ENCODE measurements around the gene SLC25A33. TPM values are rescaled to one million over a fixed set of nuclear protein-coding genes. Genes with fewer than 3 reads are reported as not detected.

SLC25A33 gene
- total RNA-seq, 1 donor from 2014 or later, result 6.3 TPM

DNA sequence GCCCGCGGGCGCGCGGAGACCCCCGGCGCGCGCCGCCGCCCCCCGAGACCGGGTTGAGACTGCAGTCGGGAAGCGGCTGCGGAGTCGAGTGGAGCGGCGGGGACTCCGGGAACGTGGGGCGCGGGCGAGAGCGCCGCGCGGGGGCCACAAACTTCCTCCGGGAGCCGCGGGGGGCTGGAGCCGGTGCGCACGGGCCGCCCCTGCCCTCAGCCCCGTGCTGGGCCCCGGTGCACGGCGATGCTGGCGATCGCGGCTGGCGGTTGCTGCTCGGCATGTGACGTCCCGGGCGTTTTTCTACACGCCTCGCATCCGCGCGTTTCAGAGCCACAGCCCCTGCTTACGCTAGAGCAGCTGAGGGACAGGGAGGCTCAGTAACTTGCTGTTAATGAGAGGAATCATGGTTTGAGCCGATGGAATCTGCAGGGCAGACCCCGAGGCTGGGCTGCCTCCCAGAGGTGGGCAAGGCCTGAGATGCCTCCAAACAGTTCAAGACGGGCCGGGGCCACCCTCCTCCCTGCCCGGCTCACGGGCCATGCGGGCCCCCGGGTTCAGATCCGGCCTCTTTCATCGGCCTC is 50.0 kb downstream of the SLC25A33 start:
- DNase-seq, result peak; percentile 57

DNA sequence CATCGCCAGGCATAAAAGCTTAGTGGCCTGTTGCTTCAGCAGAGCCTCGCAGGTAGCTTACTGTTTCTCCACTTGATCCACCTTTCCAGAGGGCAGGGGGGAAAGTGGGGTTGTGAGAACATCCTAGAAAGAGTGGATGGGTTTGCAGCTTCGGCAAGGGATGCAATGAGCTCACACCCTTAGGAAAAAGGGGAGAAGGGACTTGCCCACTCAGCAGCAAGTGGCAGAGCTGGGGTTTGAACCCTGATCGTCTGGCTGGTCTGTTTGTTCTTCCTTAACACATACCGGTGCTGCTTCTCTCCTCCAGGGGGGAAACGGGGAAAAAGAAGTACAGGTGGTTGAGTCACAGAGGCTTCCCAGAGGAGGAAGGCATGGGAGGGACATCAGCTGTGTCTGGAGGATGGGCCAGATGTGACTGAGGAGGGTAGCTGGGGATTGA is 50.5 kb downstream of the SLC25A33 start:
- peak; percentile 18 for DNase-seq

DNA sequence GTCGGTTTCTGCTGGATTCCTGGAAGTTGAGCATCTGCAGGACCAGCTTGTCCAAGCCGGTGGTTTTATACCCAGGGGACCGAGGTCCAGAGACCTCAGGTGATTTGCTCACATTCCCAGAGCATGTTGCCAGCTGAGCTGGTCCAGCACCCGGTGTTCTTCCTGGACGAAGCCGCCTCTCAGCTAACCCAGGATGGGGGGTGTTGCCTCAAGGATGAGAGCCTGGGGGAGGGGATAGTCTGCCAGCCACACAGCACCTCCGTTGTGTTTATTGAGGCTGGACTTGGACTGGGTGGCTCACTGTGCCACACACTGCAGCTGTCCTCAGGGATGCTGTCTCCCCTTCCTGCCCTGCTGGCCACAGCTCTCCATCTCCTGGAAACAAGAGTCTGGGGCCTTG is 50.9 kb downstream of the SLC25A33 start:
- DNase-seq, result no peak

DNA sequence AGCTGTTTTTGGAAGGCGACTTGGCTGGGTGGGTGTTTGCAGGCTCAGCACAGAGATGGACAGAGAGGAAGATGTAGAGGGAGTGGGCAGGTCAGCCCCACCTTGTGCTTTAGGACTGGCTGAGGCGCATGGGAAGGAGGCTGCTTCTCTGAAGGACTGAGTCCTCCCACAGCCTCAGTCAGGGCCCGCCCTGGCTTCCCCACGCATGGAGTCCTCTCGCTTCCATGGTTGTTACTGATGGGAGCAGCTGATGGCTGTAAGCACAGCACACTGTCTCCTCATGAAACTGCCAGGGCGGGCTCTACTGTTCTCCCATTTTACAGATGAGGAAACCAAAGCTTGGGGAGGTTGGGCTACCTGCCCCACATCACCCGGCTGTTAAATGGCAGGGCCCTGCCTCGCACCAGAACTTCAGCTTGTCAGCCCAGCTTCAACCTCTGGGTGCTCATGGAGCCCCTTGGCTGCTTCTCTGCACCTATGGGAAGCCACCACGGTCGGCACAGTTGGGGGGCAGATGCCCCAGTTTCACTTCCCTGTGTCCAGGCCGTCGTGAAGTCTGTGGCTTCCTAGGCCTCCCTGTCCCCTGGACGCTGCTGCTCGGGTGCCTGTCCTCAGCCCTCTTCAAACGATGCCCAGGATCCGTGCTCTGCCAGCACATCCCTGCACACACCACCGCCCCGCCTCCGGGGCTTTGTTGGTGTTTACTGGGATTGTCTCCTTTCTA is 51.8 kb downstream of the SLC25A33 start:
- DNase-seq, result no peak

DNA sequence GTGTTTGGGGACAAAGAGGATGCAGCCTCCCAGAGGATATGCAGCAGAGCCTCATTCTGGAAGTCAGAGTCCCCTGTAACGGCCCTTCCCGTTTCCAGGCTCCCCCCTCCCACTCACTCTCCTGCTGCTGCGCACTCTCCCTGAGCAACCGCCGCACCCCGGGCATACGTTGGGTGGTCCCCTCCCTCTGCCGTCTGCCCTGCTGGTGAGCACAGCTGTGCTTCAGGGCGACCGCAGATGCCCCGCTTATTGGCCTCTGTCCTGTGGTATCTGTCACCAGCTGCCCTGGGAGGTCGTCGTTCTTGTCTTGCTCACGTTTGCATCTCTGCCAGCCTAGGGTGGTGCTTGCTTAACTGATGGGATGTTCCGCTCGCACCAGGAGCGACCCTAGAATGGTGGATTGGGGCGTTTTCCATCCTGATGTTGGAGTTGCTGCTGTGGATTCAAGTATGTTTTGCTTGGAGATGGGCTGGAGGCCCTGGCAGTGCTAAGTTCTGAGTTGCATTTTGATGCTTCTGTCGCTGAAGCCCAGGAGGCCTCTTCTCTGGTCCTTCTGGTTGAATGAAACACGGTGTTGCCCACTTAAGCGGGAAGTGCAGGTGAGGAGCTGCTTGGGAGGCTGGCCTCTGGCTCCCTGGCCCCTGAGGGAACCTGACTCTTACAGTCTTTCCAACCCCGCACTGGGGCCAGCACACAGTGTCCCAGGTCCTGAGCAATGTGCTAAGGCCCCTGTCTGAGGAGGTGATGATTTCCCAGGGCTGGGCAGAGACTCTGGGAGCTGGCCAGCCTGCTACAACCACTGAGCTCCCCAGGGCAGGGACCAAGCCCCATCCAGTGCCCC is 52.6 kb downstream of the SLC25A33 start:
- DNase-seq, result no peak

DNA sequence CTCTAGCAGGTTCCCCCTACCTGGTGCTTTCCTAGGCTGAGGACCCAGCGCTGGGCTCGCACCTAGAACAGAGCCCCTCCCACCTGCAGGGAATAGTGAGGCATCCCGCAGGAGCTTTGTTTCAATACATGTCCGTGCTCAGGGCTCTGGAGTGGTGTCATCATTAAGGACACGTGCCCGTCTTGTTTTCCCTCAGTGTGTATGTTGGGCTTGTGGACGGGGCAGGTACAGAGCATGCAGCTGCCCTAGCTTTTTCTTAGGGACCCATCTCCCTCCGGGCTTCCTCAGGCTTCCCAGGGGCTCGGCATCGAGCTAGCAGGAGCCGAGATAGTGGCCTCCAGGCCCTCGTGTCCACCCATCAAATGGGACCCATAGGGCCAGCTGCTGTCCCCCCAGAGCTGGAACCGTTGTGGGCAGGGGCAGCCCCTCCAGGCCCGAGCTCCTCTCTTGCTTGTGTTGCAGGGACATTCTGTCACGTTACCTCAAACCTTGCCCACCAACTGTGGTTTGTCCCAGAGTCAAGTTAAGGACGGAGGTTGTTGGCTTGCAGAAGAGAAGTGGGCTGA is 53.3 kb downstream of the SLC25A33 start:
- DNase-seq, result no peak

DNA sequence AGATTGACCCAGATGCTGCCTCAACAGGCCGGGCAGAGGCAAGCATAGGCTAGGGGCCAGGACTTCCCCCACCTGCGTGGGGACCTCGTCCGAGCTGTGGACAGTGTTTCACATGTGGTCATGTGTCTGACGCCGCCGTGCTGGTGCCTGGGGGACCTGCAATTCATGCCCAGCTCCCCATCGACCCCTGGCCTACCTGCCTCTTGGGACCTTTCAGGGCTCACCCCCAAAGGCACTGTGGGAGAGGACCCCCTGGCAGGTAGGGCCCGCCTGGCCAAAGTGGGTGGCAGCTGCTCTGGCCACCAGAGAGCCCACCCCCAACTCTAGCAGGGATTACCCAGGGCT is 53.9 kb downstream of the SLC25A33 start:
- no peak for DNase-seq

DNA sequence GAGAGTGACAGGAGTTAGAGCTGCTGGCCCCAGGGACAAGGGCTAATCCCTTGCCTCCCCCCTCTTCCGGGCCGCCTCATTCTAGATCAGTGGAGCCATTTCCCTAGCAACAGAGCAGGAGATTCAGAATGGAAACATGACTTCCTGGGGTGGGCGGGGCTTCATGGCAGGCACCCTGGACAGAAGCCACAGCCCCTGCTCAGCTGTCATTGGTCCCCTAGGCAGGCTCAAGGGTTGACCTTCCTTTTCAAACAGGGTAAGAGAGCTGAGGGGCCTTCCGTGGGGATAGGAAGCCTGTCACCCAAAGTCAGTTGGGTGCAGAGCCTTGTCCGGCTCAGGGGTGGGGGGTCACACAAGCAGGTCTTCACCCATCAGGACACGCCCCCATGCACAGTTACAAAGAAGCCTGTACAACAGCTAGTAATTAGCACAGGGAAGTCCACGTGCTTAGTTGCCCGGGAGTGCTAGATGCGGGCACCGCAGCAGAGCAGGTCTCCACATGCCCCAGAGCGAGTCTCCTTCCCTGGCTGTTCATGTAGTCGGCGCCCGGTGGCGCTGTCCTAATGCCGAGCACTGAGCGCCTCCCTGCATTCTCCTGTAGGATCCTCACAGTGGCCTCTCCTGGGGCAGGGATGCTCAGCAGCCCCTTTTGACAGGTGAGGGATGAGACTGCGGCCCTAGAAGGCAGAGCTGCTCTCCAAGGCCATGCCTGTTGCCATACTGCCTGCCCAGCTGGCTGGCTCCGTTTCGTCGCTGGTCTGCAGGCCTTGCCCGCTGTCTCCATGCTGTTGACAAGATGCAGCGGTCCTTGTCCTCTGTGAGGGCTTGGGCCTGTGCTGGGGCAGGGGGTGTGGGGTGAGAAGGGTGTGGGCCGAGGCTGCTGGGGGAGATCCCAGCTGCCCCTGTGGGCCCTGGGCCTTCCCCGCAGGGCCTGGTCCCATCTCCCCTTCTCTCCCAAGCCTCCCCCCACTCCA is 54.5 kb downstream of the SLC25A33 start:
- DNase-seq, result peak; percentile 92

DNA sequence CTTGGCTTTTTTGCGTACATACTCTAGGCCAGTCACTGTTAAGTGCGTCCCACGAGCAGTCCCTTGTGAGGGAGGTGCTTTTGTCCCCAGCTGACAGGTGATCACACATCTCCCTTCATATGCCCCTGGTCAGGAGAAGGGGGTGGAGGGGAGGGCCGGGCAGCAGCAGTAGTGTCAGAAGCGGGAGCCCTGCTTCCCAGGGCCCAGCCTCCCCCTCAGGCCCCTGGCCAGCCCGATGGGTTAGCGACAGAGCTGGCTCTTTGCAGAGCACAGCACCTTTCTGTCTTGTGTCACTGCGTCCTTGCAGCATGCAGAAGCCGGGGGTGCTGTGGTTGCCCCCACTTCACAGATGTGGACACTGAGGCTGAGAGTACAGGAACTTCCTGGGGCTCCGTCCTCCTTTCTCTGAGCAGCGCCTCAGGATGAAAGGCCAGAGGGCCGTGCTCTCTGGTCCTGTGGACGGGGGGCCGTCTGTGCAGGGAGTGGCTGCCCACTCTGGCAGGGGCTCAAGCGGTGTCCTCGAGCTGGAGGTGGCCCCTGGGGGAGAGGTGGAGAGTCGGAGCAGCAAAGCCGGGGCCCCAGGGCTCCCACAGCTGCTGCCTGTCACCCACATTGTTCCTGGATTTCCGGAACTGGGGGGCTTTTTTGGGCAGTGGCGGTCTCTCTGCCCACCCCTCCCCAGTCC is 55.3 kb downstream of the SLC25A33 start:
- DNase-seq, result no peak

DNA sequence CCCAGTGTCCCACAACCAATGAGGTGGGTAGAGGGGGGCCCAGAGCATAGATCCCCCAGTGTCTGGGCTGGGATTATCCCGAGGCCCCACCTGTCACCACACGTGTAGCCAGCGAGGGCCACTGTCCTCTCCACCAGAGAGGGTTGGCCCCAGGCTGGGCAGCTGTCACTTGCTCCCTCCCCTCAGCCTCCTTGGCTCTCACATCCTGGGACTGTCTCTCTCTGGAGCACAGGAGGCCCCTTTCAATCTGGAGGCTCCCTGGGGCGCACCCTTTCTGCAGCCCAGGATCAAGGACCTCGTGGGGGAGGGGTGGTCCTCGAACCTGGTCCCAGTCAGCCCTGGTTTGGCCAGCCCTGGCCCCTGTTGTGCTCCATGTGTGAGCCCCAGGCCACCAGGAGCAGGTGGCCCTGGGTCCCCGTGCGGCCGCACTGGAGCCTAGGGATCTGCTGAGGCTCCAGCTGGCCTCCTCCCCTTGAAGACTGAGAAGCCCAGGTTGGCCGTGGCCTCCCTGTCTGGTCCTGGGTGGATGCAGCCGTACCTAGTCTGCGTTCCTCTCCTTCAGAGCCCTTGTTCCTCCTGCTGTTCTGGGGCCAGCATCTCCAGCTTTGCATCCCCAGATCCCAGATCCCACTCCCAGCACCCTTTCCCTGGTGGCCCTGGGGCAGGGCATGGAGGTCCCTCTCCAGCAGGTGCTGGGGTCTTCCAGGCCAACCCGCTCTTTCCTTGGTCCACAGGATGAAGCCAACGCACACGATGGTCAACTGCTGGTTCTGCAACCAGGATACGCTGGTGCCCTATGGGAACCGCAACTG is 56.1 kb downstream of the SLC25A33 start:
- DNase-seq, result no peak

DNA sequence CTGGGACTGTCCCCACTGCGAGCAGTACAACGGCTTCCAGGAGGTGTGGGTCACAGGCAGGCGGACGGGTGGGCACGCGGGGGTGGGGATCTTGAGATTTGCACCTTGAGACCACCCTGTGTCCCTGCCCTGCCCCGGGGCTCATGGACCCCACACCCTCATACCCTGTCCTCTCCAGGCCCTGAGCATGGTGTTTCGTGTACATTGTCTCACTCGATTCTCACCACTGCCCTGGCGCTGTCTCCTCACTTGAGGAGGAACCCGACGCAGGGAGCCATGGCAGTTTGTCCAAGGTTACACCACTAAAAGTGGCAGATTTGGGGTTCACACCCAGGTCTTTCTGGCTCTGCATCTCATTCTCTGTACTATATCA is 56.7 kb downstream of the SLC25A33 start:
- no peak for DNase-seq

DNA sequence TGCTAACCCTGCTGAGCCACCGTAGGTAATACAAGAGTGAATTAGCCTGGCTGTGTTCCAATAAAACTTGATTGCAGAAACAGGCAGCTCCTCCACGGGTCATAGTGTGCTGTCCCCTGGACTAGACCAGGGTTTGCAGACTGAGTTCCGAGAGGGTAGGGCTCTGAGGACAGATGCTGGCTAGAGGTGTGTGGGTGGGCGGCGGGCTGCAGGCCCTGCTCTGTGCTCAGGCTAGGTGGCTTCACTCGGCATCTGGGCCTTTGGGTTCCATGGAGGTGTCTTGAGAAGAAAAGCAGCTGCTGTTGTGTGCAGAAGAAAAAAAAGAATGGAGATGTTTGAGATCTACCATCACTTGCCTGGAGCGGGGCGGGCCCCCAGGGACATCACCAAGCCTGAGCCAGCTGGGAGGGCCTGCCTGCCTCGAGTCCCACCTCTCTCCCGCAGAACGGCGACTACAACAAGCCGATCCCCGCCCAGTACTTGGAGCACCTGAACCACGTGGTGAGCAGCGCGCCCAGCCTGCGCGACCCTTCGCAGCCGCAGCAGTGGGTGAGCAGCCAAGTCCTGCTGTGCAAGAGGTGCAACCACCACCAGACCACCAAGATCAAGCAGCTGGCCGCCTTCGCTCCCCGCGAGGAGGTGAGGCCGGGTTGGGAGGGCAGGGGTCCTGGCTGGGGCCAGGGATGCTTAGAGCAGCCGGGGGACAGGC is 57.3 kb downstream of the SLC25A33 start:
- DNase-seq, result no peak

DNA sequence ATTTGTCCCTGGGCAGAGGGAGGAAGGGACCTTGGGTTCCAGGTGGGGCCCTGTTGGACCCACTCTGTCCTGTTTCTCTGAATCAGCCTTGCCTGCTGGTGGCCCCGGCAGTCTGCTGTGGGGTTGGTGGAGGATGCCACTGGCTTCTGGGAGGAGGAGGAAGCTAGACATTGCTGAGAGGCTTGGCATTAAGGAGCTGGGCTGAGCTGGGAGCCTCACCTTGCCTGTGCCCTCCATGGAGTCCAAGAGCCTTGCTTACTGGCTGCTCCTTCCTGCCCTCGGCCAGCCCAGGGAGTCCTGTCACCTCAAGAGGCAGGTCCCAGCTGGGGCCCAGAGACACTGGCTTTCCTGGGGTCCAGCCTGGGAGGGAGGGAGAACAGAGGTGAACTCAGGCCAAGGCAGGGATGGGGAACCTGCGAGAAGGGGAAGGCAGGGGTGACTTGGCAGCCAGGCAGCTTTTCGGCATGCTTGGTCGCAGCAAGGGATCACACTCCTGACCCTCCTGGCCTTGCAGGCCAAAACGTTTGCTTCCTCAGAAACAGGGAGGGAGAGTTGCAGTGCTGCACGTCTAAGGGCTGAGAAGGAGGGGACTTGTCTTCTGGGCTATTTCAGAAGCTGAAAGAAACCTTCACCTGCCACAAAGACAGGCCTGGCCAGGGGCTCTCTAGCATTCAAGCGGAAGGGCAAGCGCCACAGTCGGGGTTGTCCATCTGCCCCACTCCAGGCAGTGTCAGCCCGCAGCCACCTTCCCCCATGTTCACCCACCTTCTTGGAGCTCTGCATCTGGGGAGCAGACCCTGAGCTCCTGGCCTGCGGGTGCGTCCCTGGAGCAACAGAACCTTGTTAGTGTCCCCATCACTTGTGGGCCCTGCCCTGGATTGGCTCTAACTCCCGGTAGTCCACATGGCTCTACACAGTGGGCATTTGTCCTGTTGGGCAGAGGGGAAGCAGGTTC is 58.4 kb downstream of the SLC25A33 start:
- no peak for DNase-seq

DNA sequence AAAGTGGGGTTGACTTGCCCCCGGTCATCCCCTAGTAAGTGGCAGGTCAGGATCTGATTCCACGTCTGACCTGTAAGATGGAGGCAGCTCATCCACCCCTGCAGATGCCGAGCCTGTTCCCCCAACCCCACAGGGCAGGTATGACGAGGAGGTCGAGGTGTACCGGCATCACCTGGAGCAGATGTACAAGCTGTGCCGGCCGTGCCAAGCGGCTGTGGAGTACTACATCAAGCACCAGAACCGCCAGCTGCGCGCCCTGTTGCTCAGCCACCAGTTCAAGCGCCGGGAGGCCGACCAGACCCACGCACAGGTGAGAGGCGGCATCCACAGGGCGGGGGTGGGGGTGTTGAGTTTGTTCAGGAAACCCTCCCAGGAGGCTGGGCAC is 59.0 kb downstream of the SLC25A33 start:
- no peak for DNase-seq

DNA sequence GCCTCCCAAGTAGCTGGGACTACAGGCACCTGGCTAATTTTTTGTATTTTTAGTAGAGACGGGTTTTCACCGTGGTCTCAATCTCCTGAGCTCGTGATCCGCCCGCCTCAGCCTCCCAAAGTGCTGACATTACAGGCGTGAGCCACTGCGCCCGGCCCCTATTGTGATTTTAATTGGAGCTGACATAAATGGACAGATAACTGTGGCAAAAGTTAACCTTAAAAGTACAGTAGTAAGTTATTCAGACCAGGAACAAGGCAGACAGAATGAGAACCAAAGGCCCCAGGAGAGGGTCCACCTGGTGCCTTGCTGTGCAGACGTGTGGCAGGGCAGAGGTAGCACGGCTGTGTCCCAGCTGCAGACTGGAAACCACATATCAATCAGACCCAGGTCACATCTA is 60.5 kb downstream of the SLC25A33 start:
- DNase-seq, result no peak

DNA sequence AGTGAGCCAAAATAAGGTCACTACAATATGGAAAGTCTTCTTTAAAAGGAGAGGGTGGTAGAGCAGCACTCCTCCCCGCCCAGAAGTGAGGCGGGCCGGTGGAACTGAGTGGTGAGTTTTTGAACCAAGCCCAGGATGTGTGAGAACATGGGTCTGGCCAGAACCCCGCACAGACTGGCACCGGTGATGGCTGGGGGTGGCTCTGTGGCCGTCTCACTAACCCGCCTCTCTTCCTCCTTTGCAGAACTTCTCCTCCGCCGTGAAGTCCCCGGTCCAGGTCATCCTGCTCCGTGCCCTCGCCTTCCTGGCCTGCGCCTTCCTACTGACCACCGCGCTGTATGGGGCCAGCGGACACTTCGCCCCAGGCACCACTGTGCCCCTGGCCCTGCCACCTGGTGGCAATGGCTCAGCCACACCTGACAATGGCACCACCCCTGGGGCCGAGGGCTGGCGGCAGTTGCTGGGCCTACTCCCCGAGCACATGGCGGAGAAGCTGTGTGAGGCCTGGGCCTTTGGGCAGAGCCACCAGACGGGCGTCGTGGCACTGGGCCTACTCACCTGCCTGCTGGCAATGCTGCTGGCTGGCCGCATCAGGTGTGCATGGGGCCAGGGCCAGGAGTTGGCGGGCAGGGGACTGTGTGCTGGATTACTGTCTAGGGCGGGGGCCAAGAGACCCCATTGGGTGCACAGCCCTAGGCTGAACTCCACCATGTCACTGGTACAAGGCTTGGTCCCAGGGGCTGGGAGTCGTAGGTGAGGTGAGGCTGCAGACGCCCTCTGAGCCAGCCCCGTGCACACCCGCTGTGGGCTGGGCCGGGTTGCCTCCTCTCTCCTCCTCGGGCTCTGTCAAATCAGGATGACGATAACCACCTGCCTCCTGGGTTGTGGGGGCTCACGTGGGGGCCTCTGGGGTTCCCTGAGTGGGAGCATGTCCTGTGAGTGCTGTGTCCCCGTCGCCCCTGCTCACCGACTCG is 61.9 kb downstream of the SLC25A33 start:
- DNase-seq, result no peak

DNA sequence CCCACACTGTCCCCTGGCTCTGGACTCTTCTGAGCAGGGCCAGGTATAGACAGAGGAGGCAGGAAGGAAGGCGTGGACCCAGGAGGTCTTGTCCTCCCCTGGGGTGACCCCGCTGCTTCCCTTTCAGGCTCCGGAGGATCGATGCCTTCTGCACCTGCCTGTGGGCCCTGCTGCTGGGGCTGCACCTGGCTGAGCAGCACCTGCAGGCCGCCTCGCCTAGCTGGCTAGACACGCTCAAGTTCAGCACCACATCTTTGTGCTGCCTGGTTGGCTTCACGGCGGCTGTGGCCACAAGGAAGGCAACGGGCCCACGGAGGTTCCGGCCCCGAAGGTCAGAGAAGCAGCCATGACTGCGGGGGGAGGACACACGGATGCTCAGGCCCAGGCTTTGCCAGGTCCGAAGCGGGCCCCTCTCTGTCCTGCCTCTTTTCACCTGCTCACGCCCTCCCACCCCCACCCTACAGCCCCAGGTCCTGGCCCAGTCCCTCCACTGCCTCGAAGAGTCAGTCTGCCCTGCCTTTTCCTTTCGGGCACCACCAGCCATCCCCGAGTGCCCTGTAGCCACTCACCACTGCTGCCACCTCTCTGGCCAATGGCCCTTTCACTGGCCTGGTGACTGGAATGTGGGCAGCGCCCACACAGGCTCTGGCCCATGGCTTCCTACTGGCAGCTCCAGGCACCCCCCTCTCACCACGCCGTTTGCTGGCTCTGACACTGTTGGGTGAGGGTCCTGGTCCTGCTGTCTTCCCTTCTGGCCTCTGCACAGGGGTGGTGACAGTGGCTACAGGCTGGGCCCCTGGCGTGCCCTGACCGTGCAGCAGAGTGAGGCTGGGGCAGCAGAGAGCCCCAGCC is 62.9 kb downstream of the SLC25A33 start:
- no peak for DNase-seq
